GM19043 (cell line): ENCODE data around the gene EHD1.
"Not testable (repeated sequence)": the region's sequence is repeated elsewhere in the genome, so short reads cannot be mapped to it uniquely, and the experiment has no call there.

Source experiments
- ATAC-seq: cut with Tn5 transposase; IDR thresholded peaks from one replicate; pipeline ENCODE4 v1.9.1; 2021; ENCODE audit warnings: low read depth; ENCODE audit not compliant: unreplicated experiment

The EHD1 gene

DNA sequence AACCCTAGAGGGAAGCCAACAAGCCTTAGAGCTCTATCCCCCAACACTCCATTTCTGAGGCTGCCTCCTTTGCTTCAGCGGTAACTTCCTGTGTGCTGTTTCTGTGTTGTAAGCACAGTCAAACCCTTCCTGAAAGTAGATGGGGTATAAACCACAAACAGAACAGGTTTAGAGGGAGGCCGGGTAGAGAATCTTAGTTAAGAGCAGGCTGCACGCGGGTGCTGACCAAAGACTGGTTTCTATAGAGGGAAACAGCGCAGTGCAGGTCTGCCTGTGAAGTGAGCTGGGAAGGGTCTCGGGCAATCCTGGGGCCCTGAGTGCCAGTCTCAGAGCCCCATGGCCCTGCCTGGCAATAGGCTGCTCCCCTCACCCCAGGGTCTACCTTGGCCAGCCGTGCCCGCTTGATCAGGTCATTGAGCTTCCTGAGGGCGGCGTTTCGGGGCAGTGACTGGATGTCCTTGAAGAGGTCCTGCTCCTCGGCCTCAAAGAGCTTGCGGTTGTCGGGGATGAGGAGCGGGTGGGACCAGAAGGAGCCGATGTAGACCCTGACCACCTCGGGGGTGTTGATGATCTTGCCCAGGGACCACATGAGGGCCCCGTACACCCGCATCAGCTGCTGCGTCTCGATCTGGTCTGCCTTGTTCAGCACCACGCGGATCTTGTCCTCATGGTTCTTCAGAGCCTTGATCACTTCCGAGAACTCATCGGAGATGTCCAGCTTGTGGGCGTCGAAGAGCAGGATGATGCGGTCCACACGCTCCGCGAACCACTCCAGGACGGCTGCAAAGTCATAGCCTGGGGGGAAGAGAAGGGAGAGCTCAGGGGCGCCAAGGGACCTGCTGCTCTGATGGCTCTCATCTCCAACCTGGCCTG lies 18.6 kb downstream of the EHD1 start:
- peak; percentile 60 for ATAC-seq

DNA sequence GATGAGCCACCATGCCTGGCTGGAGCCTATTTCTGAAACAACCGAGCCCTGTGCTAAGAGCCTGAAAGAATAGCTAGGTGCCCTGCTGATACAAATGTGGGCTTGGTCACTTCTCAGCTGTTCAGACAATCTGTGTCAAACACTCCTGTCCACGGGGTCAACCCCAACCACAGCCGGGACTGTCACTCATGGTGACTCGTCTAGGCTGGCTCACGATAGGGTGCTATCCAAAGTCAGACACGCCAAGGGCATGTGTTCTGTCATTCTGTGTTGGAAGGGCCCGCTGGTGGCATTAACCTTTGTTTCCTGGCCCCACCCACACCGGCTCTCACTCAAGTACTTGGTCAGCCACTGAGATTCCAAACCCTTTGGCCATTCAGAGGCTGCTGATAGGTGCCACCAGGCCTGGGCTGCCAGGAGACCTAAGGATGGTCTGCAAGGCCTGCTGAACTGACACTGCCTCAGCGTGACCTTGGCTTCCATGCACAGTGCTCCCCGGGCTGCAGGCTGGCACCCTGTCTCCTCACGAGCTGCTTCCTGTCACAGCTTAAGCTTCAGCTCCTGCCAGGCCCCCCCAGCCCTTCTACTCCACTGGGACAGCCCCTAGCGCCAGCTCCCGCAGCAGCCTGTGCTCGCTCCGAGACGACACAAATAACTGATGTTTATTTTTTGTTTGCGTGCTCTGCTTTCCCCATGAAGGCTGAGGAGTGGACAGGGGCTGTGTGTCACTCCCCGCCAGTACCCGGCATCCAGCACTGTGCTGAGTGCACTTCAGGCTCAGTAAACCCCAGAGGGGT lies 19.8 kb downstream of the EHD1 start:
- ATAC-seq = no peak

- ATAC-seq = no peak
Measured at GRCh38 chr11:64857485-64857884, 20.9 kb downstream of the EHD1 start.

DNA sequence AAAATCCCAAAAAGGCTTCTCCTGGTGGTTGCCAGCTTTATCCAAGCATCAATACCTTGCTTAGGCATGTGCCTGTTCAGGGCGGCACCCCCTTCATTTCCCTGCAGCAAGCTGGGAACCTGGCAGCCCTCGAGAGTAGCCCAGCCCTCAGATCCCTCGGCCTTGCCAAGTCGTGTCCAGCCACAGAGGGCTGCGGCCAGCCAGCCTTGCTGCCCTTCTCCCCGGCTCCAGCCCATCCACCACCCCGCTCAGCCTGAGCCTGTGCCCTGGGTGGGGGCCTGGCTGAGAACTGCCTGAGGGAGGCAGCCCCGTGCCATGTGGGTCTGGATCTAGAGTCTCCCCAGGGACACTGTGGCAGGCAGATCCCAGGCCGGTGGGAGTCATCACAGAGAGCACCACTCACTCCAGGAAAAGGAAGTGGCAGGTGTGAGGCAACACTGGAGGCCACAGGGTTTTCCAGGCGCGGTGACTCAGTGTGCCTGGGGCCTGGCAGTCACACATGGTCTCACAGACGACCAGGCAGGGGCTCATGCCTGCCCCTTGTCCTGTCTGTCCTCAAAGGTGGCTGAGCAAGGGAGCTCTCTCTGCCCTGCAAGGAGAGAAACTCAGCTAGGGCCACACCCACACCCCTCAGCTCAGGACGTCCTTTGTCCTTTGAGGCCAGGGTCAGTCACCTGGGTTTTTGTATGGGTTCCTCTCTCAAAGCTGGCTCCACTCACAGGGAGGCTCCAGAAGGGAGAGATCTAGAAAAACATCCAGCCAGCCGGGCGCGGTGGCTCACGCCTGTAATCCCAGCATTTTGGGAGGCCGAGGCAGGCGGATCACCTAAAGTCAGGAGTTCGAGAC lies 21.8 kb downstream of the EHD1 start:
- ATAC-seq = no peak

GRCh38 chr11:64855596-64856304 lies 22.7 kb downstream of the EHD1 start:
- no peak for ATAC-seq

DNA sequence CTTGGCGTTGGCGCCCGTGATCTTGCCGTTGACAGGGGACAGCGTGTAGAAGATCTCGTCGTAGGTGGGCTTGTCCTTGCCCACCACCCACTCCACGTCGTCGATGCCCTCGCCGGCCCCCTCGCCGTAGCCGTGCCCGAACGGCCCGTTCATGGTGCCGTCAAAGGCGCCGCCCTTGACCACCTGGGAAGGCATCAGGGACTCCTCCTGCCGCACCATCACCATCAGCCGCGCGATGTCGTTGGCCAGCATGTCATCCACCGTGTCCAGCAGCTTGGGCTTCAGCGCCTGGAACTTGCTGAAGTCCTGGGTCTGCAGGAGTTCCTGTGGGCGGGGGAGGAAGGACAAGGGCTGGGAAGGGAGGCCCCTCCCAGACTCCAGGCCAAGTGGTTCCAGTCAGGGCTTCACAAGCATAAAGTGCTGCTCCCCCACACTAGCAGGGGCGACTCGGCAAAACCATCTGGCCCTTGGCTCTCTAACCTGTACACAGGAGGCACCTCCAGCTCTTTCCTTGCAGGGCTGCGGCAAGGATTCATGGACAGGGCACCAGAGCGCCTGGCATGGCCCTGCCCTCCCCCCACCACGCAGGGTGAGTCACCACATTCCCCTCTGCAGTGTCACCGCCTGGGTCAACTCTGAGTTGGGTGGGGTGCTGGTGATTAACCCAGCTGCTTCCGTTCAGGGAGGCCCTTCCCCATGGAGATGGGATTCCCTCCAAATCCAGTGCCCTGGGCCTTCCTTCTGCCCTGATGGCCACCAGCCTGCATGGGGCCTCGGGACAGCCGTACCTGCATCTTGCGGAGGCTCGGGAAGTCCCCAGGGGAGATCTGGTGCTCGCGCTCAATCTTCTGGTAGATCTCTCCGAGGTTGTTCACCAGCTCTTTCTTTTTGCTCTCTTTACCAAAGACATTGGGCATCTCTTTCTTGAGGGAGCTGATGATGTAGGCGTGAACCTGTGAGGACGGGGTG lies 23.6 kb downstream of the EHD1 start:
- no peak for ATAC-seq

DNA sequence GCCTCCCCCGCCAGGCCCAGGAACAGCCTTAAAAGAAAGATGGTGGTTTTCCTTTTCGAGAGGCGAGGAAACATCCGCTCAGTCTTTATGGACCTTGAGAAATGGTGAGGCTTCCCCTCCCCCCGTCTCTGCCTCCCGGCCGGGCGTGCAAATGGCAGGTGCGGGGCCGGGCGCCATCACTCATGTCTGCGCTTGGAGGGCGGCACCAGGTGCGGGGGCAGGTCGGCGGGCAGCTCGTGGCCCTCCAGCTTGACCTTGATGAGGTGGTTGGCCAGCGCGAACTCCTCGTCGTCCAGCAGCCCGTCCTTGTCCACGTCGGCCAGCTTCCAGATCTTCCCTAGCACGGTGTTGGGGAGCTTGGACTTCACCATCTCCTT lies 24.3 kb downstream of the EHD1 start:
- no peak for ATAC-seq

GRCh38 chr11:64853709-64854108 lies 24.7 kb downstream of the EHD1 start:
- ATAC-seq = no peak

GRCh38 chr11:64852804-64853509 lies 25.5 kb downstream of the EHD1 start:
- ATAC-seq = no peak

DNA sequence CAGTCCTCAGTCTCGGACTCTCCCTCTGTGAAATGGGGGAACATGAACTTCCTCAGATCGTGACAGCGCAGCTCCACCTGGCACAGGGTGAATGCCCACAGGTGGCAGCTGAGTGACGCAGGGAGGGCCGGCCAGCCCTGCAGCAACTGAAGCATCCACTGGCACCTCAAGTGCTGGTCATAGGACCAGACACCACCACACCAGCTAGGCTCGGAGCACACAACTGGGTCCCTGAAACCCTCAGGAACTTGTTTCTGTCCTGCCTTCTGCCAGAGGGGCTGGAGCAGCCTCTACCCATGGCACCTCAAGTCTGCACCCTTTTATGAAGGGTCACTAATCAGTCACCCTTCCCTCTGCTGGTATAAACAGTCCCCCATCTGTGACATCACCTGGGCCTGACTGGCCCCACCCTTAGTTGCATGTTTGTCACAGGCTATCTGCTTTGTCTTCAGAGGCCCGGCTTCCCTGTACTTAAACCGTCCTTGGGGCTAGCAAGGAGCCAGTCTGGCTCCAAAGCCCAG lies 26.5 kb downstream of the EHD1 start:
- ATAC-seq = no peak

- ATAC-seq = peak; percentile 69
Measured at GRCh38 chr11:64850979-64851567, 27.3 kb downstream of the EHD1 start.

- ATAC-seq = no peak
Measured at GRCh38 chr11:64849598-64850356, 28.6 kb downstream of the EHD1 start.

- no peak for ATAC-seq
Measured at GRCh38 chr11:64848826-64849597, 29.4 kb downstream of the EHD1 start.

GRCh38 chr11:64848214-64848825 lies 30.1 kb downstream of the EHD1 start:
- no peak for ATAC-seq

DNA sequence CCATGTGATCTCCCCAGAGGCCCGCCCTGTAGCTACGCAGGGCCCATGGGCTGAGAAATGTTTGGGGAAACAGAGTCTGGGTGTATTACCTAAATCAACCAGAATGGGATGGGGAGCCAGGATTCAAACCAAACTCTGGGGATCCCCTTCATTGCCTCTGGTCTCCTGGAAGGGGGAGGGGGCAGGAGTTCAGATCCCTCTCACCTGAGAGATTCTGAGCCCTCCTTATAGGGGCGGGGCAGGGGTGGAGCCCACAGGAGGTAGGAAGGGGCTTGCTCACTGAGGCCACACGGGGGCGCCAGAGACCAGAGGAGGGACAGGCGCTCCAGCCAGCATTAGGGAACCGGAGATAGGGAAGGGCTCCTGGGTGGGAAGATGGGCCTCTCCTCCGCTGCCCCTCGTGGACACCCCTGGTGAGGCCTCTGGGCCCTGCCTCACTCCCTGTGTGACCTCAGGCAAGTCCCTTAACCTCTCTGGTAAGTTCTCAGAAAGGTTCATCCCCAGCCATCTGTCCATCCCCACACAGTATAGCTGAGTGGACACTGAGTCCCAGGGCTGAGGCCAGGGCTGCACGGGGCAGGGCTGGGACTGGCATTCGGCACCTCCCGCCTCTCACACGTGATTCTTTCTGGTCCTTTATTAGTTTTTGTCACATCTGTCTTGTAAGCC lies 31.3 kb downstream of the EHD1 start:
- ATAC-seq = no peak

GRCh38 chr11:64845776-64846129 lies 32.7 kb downstream of the EHD1 start:
- not testable (repeated sequence) for ATAC-seq
